Stimulated activated CD8-positive, alpha-beta memory T cell treated with anti-CD3 and anti-CD28 coated beads, Interleukin-15, amount 100 ng/mL, for 48 hours (primary cell): ENCODE data around the gene GRID1.
"Not testable (repeated sequence)": the region's sequence is repeated elsewhere in the genome, so short reads cannot be mapped to it uniquely, and the experiment has no call there.

Source experiments
- DNase-seq, 2 donors: peaks; one replicate each; pipeline ENCODE4 v3.0.0-alpha.2; 2020; ENCODE audit warnings: low read depth in 2 of 2

GRID1 gene

DNA sequence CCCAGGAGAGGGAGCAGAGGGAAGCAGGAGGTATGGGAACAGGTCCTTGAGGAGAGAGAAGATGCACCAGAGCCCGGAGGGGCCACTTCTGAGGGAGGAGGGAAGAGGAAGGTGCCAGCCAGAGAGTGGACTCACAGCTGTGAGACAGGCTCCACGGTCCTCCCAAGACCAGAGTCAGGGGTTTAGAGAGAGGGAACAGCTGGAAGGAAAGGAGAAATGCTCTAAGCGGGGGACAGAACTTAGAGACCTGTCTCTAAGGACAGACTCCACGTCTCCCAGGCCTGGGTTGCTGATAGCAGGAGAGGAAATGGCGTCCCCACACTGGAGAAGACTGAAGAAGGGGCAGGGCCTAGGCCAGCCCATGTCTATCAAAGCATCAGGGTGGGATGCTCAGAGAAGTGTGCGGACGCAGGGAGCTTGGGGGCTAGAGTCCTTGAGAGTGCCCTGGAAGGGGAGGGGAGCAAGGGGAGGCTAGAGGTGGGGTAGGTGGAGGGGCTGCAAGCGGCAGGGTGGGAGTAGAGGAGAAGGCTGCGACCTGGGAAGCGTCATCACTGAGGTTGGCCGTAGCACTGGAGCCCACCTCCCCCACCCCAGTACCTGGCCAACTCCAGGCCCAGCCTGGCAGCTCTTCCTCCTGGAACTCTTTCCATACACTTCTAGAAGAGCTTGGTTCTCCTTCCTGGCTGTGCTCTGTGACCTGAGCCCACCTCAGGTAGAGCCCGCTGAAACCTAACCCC, 25.6 kb upstream of the GRID1 start:
- no peak for DNase-seq

- no peak for DNase-seq
These were observed 24.7 kb upstream of the GRID1 start for GRCh38 chr10:86391236-86391840.

DNA sequence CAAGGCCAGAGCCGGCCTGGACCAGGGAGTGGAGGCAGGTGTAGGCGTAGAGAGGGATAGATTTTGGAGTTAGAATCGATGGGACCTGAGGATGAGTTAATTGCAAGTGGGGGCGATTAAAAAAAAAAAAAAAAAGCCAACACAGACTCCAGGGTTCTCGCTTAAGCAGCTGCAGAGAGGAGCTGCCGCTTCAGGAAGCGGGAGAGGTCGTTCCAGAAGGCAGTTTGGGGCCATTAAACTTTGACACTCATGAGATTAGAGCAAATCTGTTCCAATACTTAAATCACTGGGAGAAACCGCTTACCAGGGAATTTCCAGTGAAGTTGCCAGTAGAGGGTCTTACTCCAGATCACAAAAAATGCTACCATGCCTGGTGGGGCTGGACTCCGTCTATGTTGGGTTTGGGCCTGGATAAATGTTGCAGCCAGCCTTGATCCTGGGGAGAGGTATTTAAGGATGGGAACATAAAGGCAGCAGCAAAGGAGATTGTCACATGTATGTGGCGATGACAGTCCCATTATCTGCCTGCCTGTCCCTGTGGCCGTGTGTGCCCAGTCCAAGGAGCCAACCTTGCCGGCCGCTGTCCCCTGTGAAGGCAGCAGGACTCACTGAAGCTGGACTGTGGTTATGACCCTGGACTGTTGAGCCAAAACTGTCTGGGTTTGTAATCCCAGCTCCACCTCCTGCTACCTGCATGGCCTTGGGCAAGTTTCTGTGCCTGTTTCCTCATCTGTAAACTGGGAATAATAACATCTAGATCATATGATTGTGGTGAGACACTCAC, 23.9 kb upstream of the GRID1 start:
- no peak for DNase-seq

GRCh38 chr10:86389441-86390193, 23.0 kb upstream of the GRID1 start:
- no peak for DNase-seq

- not testable (repeated sequence) for DNase-seq
These were observed 22.5 kb upstream of the GRID1 start for GRCh38 chr10:86389109-86389440.

GRCh38 chr10:86388119-86388704, 21.6 kb upstream of the GRID1 start:
- DNase-seq = no peak

- DNase-seq = no peak
These were observed 20.7 kb upstream of the GRID1 start for GRCh38 chr10:86387178-86387794.

GRCh38 chr10:86385806-86386205, 19.2 kb upstream of the GRID1 start:
- no peak for DNase-seq

DNA sequence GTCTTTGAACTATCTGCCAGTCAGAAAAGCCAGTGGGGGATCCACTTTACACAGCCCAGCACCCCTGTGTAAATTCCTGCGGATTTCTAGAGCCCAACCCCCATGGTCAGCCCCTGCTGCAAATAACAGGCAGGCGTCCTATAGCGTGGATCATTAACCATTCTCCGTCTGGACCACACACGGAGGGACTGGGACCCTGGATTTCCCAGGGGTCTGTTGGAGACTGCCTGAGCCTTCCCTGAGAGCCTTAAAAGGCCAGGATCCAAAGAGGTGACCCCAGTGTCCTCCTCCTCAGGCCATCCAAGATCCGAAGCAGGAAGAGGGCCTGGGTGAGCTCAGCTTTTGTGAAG, 11.2 kb upstream of the GRID1 start:
- no peak for DNase-seq

GRCh38 chr10:86376852-86377796, 10.5 kb upstream of the GRID1 start:
- DNase-seq = peak; percentile 71 to 73

- no peak for DNase-seq
These were observed 9.8 kb upstream of the GRID1 start for GRCh38 chr10:86376403-86376802.

- DNase-seq = no peak
These were observed 8.6 kb upstream of the GRID1 start for GRCh38 chr10:86375204-86375603.

DNA sequence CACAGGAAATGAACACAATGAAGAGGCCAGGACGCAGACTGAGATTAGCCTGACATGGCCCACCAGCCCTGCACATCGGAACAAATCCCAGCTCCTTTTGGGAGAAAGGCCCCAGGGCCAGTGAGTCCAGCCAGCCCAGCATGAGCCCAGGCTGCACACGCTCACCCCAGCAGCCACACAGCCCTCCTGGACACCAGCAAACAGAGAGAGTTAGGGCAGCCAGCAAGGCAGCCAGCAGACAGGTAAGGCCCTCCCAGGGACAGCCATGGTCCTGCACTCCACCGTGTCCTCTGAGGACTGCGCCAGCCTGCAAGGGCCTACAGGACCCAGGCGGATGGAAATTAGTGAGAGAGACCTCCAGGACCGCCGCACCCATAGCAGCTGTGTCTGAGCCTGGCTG, 8.1 kb upstream of the GRID1 start:
- no peak for DNase-seq

DNA sequence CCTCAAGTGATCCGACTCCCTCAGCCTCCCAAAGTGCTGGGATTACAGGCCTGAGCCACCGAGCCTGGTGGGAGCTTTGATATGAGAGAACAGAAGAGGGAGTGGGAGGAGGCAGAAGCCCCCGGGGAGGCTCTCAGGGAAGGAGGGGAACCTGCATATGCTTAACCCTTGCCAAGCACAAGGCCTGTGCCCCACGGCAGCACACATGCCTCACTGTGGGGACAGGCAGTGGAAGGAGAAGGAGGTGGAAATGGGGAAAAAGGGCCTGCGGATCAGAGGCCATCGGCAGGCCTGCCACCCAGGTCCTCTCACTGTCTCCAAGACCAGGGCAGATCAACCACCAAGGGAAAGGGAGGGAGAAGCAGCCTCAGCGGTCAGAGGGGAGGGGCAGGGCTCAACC, 7.2 kb upstream of the GRID1 start:
- no peak for DNase-seq

- DNase-seq = no peak
These were observed 6.7 kb upstream of the GRID1 start for GRCh38 chr10:86373251-86373650.

DNA sequence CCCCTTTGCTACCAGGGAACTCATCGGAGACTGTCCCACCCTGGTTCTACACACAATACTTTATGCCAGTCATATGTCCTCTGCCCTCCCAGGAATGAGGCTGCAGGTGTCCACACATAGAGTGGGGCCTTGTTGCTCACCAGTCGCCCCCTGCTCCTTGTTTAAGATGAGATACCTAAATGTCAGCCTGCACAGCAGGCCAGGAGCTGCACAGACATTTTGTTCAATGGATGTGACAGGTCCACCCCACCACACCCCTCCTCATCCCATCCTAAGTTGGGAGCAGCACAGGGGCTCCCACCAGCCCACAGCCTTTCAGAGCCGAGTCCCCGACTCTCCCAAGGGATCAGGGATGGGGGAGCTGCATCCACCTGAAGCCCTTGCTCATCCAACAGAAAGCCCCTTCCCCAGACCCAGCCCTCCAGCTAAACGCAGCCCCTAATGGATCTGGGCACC, 6.2 kb upstream of the GRID1 start:
- no peak for DNase-seq

GRCh38 chr10:86372119-86372783, 5.7 kb upstream of the GRID1 start:
- DNase-seq = no peak

GRCh38 chr10:86371691-86372090, 5.1 kb upstream of the GRID1 start:
- no peak for DNase-seq

GRCh38 chr10:86371116-86371515, 4.5 kb upstream of the GRID1 start:
- DNase-seq = no peak
